Measurements from ENCODE around the gene ROBO1. TPM values are rescaled to one million over a fixed set of nuclear protein-coding genes. Genes with fewer than 3 reads are reported as not detected.

The ROBO1 gene
- total and polyA plus RNA-seq, 2 of the 8 experiments (the other 6 are each of a cell fraction or from before 2014, with no cell fraction given): 51.4 to 91.0 TPM

GRCh38 chr3:79410617-79411016, 357.2 kb downstream of the ROBO1 start (continued):
- TF ChIP-seq CHD7 (IDR thresholded peaks at IDR 0.05; ENCODE audit: insufficient replicate concordance, low read length) (no peak), MAX (IDR thresholded peaks at IDR 0.05) (no peak), TAF7 (optimal IDR thresholded peaks at IDR 0.05; ENCODE audit: borderline replicate concordance, low read depth, low read length) (no peak)
